Activated T-helper 1 cell treated with anti-CD3 and anti-CD28 coated beads, Interleukin-12 subunit alpha, Interleukin-12 subunit beta, Interleukin-2, Interleukin-4 antibody, amounts not matched to agents 30 ng/mL and 10 ng/mL and 1 ng/mL, durations not matched to agents 14 hours and 24 hours and 36 hours (primary cell): Measurements from ENCODE around the gene TBC1D22A. TPM values are rescaled to one million over a fixed set of nuclear protein-coding genes. Genes with fewer than 3 reads are reported as not detected.
"Not testable (repeated sequence)": the region's sequence is repeated elsewhere in the genome, so short reads cannot be mapped to it uniquely, and the experiment has no call there.

Experiments
- DNase-seq: peaks from one replicate; pipeline ENCODE4 v3.0.0; 2021; ENCODE audit warnings: low spot score
- H3K27ac Mint-ChIP-seq: one replicate; pipeline ENCODE4 v1.8.0; 2021; ENCODE audit warnings: mild to moderate bottlenecking, mixed read lengths
- H3K27me3 Mint-ChIP-seq: one replicate; pipeline ENCODE4 v1.8.0; 2022; ENCODE audit warnings: mild to moderate bottlenecking, moderate library complexity, mixed read lengths; ENCODE audit not compliant: insufficient read depth
- H3K36me3 Mint-ChIP-seq: one replicate; pipeline ENCODE4 v1.8.0; 2021; ENCODE audit warnings: low read depth, mixed read lengths
- H3K4me1 Mint-ChIP-seq: one replicate; pipeline ENCODE4 v1.8.0; 2021; ENCODE audit warnings: low read depth, mixed read lengths
- H3K4me3 Mint-ChIP-seq: one replicate; pipeline ENCODE4 v1.8.0; 2021; ENCODE audit warnings: mild to moderate bottlenecking, moderate library complexity, mixed read lengths
- H3K9me3 Mint-ChIP-seq: one replicate; pipeline ENCODE4 v1.8.0; 2021; ENCODE audit warnings: mixed read lengths
- intact Hi-C: fragments of 100-400 bp; cut with micrococcal nuclease; formaldehyde crosslinking; loops from one replicate; pipeline ENCODE4 v1.15.1; 2024
- total RNA-seq: library from RNA; stranded (reverse); gene quantifications from 2 replicates; pipeline ENCODE4 v1.2.3, GENCODE V29; 2022

The TBC1D22A gene
- total RNA-seq, 1 donor from 2014 or later, result 42.4 TPM

- intact Hi-C loops, result no loop called here
- Mint-ChIP-seq H3K27me3 (no peaks in the 10 kb centered on the region), H3K4me3 (no peak overlapping the region), H3K9me3 (no peaks in the 10 kb centered on the region), H3K27ac (no peak overlapping the region), H3K36me3 (peaks cover 22% of the 10 kb centered on the region), H3K4me1 (peaks cover 21% of the 10 kb centered on the region)
- no peak for DNase-seq
These were observed 46.9 kb downstream of the TBC1D22A start for GRCh38 chr22:46809153-46809885.

DNA sequence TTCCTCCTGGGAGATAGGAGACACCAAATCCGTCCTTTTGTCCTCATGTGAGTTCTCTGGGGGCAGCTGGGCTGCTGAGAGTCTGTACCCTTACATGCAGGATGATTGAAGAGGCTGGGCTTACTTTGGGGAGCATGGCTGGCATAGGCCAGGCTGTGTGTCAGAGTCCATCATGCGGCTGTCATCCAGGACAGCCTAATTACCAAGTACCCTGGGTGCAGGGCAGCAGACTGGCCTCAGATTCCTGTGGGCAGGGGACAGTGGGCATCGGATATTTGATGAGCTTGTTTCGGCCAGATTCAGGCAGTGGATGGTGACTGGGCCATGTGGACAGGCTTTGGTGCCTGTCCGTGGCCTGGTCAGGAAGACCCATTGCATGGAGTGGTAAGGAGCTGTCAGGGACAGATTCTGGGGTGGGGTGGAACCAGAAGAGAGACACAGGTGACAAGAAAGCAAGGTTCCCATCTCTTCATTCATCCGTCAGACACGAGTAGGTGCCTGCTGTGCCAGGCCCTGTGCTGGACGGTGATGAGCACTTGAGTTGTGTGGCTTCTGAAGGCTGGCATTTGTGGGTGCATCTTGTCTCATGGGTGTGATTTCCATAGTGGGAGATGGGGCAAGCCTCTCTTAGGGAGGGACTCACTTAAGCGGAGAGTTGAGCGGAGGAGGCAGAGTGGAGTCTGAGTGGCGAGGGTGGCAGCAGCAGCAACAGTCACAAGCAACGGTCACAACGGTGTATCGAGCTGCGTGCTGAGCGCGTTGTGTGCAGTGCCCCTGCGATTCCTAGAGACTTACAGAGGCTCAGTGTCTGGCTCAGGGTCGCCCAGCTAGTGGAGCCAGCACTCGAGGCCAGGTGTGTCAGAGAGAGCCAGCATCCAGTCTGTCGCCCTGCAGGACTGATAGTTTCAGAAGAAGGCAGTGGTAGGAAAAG lies 48.7 kb downstream of the TBC1D22A start:
- Mint-ChIP-seq H3K4me3 (no peak overlapping the region), H3K4me1 (peaks cover 26% of the 10 kb centered on the region), H3K9me3 (no peaks in the 10 kb centered on the region), H3K27ac (no peak overlapping the region), H3K27me3 (no peaks in the 10 kb centered on the region), H3K36me3 (peaks cover 23% of the 10 kb centered on the region)
- DNase-seq, result no peak
- intact Hi-C loops, result no loop called here

DNA sequence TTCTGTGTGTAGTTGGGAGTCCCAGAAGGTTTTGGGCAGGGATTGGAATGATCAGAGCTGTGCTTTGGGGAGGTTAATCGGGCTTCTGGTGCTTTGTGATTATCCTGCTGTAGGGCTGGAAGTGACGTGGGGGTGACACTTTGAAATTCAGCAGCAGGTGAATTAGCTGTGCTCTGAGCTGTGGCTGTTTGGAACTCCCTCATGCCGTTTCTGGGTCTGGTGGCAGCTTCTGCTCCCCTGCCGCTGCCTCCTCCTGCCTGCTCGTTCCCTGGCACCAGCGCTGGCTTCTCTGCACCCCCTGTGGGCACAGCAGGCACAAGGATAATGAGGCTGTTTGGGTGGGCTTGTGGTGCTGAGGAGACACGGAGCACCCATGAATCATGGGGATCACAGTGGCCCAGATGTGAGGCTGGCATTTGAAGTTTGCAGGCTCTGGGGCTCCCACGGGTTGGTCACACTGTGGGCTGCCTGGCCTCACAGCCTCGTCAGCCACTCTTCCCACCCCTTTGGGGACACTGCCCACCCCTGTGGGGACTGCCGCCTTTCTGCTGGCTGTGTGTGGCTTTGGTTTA lies 49.7 kb downstream of the TBC1D22A start:
- Mint-ChIP-seq H3K36me3 (peaks cover 22% of the 10 kb centered on the region), H3K9me3 (no peaks in the 10 kb centered on the region), H3K27ac (no peak overlapping the region), H3K4me3 (no peak overlapping the region), H3K27me3 (no peaks in the 10 kb centered on the region), H3K4me1 (peaks cover 23% of the 10 kb centered on the region)
- intact Hi-C loops, result no loop called here
- no peak for DNase-seq

DNA sequence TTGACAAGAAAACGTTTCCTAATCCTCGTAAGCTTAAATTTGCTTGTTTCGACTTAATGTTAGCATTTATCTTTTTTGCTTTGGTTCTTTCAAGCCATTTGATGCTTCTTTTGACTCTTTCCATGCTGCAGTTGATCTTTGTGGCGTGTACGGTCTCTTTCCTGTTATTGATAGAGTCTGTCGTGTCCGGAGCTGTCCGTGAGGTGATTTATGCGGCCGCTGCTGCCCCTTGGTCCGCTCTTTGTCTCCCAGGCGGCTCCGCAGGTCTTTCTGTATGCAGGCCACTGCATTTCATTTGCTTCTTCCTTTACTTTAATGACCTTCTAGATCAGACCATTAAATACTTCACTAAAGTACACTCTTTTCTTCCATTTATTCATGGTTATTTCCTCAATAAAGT lies 50.3 kb downstream of the TBC1D22A start:
- Mint-ChIP-seq H3K36me3 (peaks cover 19% of the 10 kb centered on the region), H3K9me3 (no peaks in the 10 kb centered on the region), H3K4me1 (peaks cover 17% of the 10 kb centered on the region), H3K27me3 (no peaks in the 10 kb centered on the region), H3K27ac (no peak overlapping the region), H3K4me3 (no peak overlapping the region)
- intact Hi-C loops, result no loop called here
- DNase-seq, result no peak

- Mint-ChIP-seq H3K4me1 (peaks cover 27% of the 10 kb centered on the region), H3K4me3 (no peak overlapping the region), H3K27me3 (no peaks in the 10 kb centered on the region), H3K27ac (no peak overlapping the region), H3K9me3 (no peaks in the 10 kb centered on the region), H3K36me3 (peaks cover 23% of the 10 kb centered on the region)
- intact Hi-C loops, result no loop called here
- no peak for DNase-seq
These were observed 51.6 kb downstream of the TBC1D22A start for GRCh38 chr22:46813816-46814597.

DNA sequence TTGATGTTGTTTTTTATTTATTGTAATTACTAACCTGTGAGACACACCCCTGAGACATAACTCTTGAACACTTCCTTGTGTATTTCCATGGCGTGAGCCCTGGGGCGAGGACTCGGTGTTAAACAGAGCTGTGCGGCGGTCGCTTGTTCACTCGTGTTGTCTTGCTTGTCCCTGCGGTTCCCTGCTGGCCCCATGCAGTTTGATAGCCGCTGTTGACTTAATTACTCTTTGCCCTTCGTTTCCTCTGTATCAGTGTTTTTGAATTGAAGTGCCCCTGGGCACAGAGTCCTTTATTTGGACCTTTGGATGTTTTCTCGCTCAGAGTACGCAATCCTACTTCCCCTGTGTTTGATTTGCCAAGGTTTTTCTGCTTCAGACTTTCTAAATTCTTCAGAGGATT lies 52.7 kb downstream of the TBC1D22A start:
- peaks cover 24% of the 10 kb centered on the region for H3K36me3 Mint-ChIP-seq
- H3K9me3 Mint-ChIP-seq, result no peaks in the 10 kb centered on the region
- no peak overlapping the region for H3K27ac Mint-ChIP-seq
- no peak overlapping the region for H3K4me3 Mint-ChIP-seq
- intact Hi-C loops, result no loop called here
- no peak for DNase-seq
- H3K27me3 Mint-ChIP-seq, result no peaks in the 10 kb centered on the region
- H3K4me1 Mint-ChIP-seq, result peaks cover 30% of the 10 kb centered on the region

- H3K9me3 Mint-ChIP-seq, result no peaks in the 10 kb centered on the region
- DNase-seq, result no peak
- H3K36me3 Mint-ChIP-seq, result peaks cover 26% of the 10 kb centered on the region
- no peaks in the 10 kb centered on the region for H3K27me3 Mint-ChIP-seq
- peak overlapping the region; percentile 62 for H3K27ac Mint-ChIP-seq
- intact Hi-C loops, result no loop called here
- H3K4me1 Mint-ChIP-seq, result peaks cover 30% of the 10 kb centered on the region
- no peak overlapping the region for H3K4me3 Mint-ChIP-seq
These were observed 53.1 kb downstream of the TBC1D22A start for GRCh38 chr22:46815559-46815895.

GRCh38 chr22:46815896-46816731 lies 53.7 kb downstream of the TBC1D22A start:
- Mint-ChIP-seq H3K36me3 (peaks cover 28% of the 10 kb centered on the region), H3K27ac (no peak overlapping the region), H3K4me1 (peaks cover 30% of the 10 kb centered on the region), H3K9me3 (no peaks in the 10 kb centered on the region), H3K27me3 (no peaks in the 10 kb centered on the region), H3K4me3 (no peak overlapping the region)
- intact Hi-C loops, result no loop called here
- DNase-seq, result no peak

GRCh38 chr22:46817390-46817789 lies 54.9 kb downstream of the TBC1D22A start:
- H3K4me3 Mint-ChIP-seq, H3K27ac Mint-ChIP-seq, H3K27me3 Mint-ChIP-seq, DNase-seq, intact Hi-C loops, H3K9me3 Mint-ChIP-seq: not testable (repeated sequence)
- peaks cover 30% of the 10 kb centered on the region for H3K4me1 Mint-ChIP-seq
- peaks cover 28% of the 10 kb centered on the region for H3K36me3 Mint-ChIP-seq

DNA sequence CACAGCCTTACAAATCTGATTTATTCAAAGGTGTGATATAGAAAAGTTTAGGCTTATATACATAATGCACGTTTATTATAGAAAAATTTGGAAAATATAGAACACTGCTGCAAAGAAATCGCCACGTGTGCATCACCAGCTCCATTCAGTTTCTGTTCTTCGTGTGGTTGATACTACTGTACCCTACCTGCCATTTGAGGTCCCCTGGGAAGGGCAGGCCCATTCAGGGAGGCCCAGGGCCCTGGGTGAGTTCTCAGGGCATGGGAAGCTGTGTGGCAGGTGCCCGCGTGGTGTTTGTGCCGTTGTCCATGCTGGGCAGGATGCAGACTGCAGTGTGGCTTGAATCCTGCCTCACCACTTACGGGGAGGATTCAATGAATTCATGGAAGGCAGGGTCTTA lies 60.8 kb downstream of the TBC1D22A start:
- peaks cover 24% of the 10 kb centered on the region for H3K4me1 Mint-ChIP-seq
- intact Hi-C loops, result no loop called here
- no peaks in the 10 kb centered on the region for H3K9me3 Mint-ChIP-seq
- no peak for DNase-seq
- no peaks in the 10 kb centered on the region for H3K27me3 Mint-ChIP-seq
- no peak overlapping the region for H3K4me3 Mint-ChIP-seq
- peaks cover 20% of the 10 kb centered on the region for H3K36me3 Mint-ChIP-seq
- no peak overlapping the region for H3K27ac Mint-ChIP-seq

DNA sequence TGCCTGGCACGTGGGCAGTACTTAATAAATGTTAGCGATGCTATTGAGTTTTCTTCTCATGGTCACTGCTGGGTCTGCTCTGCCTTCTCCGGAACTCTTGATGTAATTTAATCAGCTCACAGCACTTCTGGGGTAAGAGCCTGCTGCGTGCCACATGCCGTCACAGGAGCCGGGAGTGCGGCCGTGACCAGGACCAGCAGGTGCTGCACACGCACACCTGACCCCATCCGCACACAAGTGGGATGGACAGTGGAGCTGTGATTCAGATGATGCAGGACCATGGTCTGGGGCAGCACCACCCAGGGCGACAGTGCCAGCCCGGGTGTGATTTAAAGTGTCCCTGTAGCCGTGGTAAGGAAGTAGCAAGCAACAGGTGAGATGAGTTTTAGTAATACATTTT lies 61.2 kb downstream of the TBC1D22A start:
- no peak for DNase-seq
- peaks cover 20% of the 10 kb centered on the region for H3K4me1 Mint-ChIP-seq
- no peak overlapping the region for H3K27ac Mint-ChIP-seq
- no peak overlapping the region for H3K4me3 Mint-ChIP-seq
- H3K27me3 Mint-ChIP-seq, result no peaks in the 10 kb centered on the region
- peaks cover 17% of the 10 kb centered on the region for H3K36me3 Mint-ChIP-seq
- no peaks in the 10 kb centered on the region for H3K9me3 Mint-ChIP-seq
- intact Hi-C loops, result no loop called here

DNA sequence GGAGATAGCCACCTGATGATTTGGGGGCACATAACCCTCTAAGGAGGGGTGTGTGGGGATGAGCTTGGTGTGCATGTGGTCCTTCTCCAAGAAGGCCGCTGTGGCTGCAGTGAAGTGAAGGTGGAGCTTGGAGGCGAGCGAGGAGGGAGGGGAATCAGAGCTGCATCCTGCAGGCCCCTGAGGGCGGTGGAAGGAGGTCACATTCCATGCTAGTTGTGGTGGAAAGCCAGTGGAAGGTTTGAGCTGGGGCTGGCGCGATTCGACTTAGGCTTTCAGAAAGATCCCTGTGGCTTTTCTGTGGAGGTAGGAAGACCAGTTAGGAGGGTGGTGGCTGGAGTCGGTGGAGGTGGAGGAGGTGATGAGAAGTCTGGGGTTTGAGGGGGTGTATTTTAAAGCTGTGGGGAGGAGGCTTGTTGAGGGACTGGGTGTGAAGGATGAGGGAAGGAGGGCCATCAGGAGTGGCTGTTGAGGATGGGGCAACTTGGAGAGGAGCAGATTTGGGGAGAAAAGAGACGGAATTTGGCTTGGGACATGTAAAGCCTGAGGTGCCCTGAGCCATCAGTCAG lies 62.0 kb downstream of the TBC1D22A start:
- no peaks in the 10 kb centered on the region for H3K27me3 Mint-ChIP-seq
- H3K9me3 Mint-ChIP-seq, result no peaks in the 10 kb centered on the region
- DNase-seq, result no peak
- H3K27ac Mint-ChIP-seq, result peak overlapping the region; percentile 14
- no peak overlapping the region for H3K4me3 Mint-ChIP-seq
- H3K4me1 Mint-ChIP-seq, result peaks cover 13% of the 10 kb centered on the region
- intact Hi-C loops, result no loop called here
- H3K36me3 Mint-ChIP-seq, result peaks cover 19% of the 10 kb centered on the region
